Left renal cortex interstitium (tissue), 4 donors: ENCODE measurements around the gene STEEP1. TPM values are rescaled to one million over a fixed set of nuclear protein-coding genes. Genes with fewer than 3 reads are reported as not detected.

Source experiments
- DNase-seq, 4 donors: peaks; one replicate each; pipeline ENCODE4 v3.0.0-alpha.2; 2013; ENCODE audit warnings: low read depth in 4 of 4, low spot score in 2 of 4, missing footprints in 1 of 4
- polyA plus RNA-seq, 4 donors: library from polyadenylated mRNA; unstranded; fragments of 120-200 nt; gene quantifications; one replicate each; pipeline ENCODE4 v1.2.1, GENCODE V29; 2013; ENCODE audit not compliant: insufficient read length in 4 of 4

Gene STEEP1
- polyA plus RNA-seq, 4 donors, result 28.6 to 37.0 (median 33.0) TPM

- DNase-seq, result no peak
Measured at GRCh38 chrX:119489212-119490074, 75.8 kb downstream of the STEEP1 start.

GRCh38 chrX:119488749-119489148 is 76.5 kb downstream of the STEEP1 start:
- peak in 1 of 4 donors; percentile 15 for DNase-seq

Other genes starting within 250 kb of the STEEP1 start
- 1 to 10 TPM; 3.1 to 6.7 (median 4.5) TPM for gene SLC25A43, start 166.1 kb downstream of the STEEP1 start, polyA plus RNA-seq
- gene SLC25A5, start 97.0 kb downstream of the STEEP1 start, polyA plus RNA-seq, result 100 to 1,000 TPM; 308 to 363 (median 338) TPM
- 10 to 100 TPM; 86.6 to 98.5 (median 89.3) TPM for gene UBE2A, start 9.2 kb upstream of the STEEP1 start, polyA plus RNA-seq
- gene NKRF, start 41.0 kb upstream of the STEEP1 start, polyA plus RNA-seq, result 10 to 100 TPM; 14.6 to 16.6 (median 15.8) TPM
- gene SEPTIN6, start 127.8 kb upstream of the STEEP1 start, polyA plus RNA-seq, result 10 to 100 TPM; 61.0 to 68.8 (median 63.8) TPM
- gene SOWAHD, start 193.2 kb upstream of the STEEP1 start, polyA plus RNA-seq, result under 1 TPM; 0.40 to 0.79 (median 0.61) TPM
- 1,000 to 10,000 TPM; 1,958 to 2,894 (median 2,245) TPM for gene RPL39, start 226.2 kb upstream of the STEEP1 start, polyA plus RNA-seq